Umbilical cord (tissue), 2 donors: ENCODE measurements around the gene ARRDC1. TPM values are rescaled to one million over a fixed set of nuclear protein-coding genes. Genes with fewer than 3 reads are reported as not detected.
A peak's percentile ranks its signal among the peaks of the same experiment; 100 is the strongest.

Experiments
- DNase-seq: peaks from one replicate; pipeline ENCODE4 v3.0.0-alpha.2; 2015; ENCODE audit warnings: low spot score
- total RNA-seq: library from RNA; depleted of rRNA; stranded (reverse); fragments of >200 nt; gene quantifications from one replicate; pipeline ENCODE4 v1.2.3, GENCODE V29; 2014; ENCODE audit warnings: low replicate concordance; ENCODE audit not compliant: insufficient read depth

The ARRDC1 gene
- total RNA-seq, 1 donor from 2014 or later: 11.3 TPM

DNA sequence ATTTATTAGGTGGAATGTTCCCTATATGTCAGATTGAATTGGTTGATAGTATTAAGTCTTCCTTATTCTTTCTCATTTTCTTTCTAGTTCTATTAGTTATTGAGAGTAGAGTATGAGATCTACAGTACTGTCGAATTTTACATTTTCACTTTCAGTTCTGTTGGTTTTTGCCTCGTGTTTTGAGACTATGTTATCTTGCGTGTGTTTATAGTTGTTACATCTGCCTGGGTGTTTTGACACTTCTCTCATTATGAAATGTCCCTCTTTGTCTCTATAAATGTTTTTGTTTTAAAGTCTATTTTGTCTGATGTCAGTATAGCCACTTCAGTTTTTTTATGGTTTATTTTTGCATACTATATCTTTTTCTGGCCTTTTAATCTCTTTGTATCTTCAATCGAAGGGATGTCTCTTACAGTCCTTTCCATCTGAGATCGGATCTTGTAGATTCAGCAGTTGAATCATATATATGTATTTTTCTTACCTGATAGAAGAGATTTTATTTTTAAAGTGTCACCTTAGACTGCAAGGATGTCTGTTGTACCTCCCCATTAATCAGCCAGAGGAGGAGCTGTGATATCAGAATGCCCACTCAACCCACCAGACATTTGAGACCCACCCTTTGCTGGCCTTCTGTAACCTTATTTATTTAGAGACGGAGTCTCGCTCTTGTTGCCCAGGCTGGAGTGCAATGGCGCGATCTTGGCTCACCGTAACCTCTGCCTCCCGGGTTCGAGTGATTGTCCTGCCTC is 34.0 kb downstream of the ARRDC1 start:
- no peak for DNase-seq

DNA sequence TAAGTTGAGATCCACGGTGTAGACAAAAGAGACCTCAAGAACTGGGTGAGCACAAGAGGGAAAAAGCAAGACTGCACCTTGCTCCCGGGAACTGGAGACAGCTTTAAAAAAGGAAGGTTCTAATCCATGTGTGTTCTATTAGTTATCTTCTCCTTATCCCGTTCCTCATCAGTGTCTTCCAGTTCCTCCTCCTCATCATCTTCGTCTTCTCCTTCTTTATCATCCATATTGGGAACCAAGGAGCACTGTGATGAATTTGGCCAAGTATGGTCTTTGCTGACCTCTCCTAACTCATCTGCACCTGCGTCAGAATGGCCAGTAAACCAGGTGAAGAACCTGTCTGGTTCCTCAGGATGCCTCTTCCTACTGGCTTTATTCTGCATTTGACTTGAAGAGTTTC is 35.4 kb downstream of the ARRDC1 start:
- DNase-seq: no peak

DNA sequence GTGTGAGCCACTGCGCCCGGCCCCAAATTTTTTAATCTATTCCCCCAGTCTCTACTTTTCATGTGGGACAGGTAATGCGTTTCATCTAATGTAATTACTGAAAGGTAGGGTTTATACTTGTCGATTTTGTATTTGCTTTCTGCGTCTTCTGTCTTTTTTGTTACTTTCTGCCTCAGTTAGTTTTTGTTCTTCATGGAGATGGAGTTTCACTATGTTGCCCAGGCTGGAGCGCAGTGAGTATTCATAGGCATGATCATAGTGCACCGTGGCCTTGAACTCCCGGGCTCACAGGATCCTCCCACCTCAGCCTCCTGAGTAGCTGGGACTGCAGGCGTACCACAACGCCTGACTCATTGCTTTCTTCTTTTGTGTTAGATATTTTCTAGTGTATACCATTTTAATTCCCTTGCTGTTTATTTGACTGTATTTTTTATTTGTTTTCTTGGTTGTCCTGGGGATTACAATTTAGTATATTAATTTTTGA is 36.7 kb downstream of the ARRDC1 start:
- DNase-seq: no peak

DNA sequence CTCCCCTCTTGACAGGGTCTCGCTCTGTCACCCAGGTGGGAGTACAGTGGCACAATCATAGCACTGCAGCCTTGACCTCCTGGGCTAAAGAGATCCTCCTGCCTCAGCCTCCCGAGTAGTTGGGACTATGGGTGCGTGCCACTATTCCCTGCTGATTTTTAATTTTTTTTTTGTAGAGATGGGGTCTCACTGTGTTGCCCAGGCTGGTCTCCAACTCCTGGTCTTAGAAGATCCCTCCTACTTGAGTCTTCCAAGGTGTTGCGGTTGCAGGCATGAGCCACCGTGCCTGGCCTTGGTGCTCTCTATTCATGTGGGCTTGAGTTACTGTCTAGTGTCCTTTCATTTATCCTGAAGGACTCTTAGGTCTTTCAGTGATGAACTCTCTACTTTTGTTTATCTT is 37.4 kb downstream of the ARRDC1 start:
- DNase-seq: no peak

DNA sequence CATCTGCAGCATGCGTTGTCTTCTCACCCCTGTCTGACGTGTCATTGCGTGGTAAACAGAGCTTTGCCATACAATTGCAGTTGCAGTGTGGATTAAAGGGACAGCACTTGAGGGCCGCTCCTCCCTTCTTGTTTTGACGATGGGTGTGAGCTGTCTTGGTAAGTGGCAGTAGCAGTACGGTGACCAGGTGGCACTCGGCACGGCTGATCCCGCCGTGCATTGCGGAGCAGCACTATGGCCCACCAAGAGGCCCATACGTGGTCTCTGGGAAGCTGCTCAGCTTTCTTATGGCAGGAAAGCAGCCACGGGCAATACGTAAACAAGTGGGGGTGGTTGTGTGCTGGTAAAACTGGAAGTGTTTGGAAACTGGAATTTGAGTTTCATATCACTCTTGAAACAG is 38.4 kb downstream of the ARRDC1 start:
- DNase-seq: no peak

GRCh38 chr9:137645211-137645610 is 39.7 kb downstream of the ARRDC1 start:
- no peak for DNase-seq

DNA sequence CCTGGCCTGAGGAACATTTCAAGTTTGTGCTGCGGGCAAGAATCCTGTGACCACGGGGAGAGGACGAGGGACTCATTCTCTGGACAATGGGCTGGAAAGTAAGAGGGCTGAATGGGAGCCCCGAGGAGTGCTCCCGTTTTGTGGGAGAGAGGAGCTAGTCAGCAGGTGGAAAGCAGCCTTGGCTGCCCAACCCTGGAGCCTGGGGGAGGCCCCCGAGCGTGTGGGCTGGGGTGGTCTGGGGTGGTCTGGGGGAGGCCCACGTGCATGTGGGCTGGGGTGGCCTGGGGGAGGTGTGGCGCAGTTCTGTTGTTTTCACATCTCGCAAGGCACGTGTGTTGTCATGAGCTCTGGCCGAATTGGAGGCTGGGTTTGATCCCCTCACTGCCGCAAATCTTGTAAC is 40.9 kb downstream of the ARRDC1 start:
- DNase-seq: no peak

DNA sequence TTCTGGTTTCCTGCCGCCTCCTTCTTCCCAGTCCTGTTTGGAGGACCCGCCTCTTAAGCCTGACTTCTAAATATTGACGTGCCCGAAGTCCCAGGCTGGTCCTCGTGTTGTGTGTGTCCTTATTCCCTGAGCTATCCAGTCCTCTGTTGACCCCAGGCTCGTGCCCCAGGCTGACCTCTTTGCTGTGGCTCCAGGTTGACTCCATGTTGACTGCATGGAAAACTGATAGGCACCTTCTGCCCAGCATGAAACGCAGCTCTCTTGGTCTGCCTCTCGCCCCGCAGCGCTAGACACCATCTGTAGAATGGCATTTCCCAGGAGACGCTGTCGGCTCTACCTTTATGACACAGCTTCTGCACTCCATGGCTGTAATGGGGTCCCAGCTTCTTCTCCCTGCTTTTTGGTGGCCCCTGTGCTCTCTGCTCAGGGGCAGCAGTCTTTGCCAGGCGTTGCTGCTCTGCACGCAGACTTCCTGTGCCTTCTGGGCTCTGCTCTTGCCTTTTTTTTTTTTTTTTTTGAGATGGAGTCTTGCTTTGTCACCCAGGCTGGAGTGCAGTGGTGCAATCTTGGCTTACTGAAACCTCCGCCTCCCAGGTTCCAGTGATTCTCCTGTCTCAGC is 41.7 kb downstream of the ARRDC1 start:
- DNase-seq: no peak

GRCh38 chr9:137648396-137648795 is 42.9 kb downstream of the ARRDC1 start:
- DNase-seq: no peak

GRCh38 chr9:137649553-137649952 is 44.1 kb downstream of the ARRDC1 start:
- DNase-seq: no peak

GRCh38 chr9:137650259-137650658 is 44.8 kb downstream of the ARRDC1 start:
- DNase-seq: no peak

- no peak for DNase-seq
Measured at GRCh38 chr9:137650779-137651178, 45.3 kb downstream of the ARRDC1 start.

- no peak for DNase-seq
Measured at GRCh38 chr9:137656416-137656815, 50.9 kb downstream of the ARRDC1 start.

DNA sequence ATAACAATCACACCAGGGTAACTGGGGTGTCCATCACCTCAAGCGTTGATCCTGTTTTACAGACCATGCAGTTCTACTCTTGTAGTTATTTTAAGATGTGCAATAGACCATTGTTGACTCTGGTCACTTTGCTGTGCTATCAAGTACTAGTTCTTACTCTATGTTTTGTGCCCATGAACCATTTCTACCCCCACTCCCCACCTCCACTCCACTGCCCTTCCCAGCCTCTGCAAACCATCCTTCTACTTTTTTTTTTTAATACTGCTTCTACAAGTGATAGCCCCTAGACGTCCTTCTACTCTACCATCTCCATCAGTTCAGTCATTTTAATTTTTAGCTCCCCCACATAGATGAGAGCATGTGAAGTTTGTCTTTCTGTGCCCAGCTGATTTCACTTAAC is 52.1 kb downstream of the ARRDC1 start:
- no peak for DNase-seq

DNA sequence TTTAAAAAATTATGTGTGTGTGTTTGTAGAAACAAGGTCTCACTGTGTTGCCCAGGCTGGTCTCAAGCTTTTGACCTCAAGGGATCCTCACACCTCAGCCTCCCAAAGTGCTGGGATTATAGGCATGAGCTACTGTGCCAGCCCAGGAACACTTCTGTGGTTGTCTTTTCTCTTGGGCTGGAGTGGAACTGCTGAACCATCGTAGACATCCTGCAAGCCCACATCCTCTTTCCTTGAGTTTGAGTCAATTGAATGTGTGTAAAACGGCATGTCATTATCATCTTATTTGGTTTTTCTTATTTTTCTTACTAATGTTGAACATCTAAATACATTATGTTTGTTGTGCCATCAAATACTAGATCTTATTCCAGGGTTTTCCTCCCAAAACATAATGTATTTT is 53.3 kb downstream of the ARRDC1 start:
- no peak for DNase-seq

- DNase-seq: no peak
Measured at GRCh38 chr9:137660144-137660543, 54.7 kb downstream of the ARRDC1 start.

DNA sequence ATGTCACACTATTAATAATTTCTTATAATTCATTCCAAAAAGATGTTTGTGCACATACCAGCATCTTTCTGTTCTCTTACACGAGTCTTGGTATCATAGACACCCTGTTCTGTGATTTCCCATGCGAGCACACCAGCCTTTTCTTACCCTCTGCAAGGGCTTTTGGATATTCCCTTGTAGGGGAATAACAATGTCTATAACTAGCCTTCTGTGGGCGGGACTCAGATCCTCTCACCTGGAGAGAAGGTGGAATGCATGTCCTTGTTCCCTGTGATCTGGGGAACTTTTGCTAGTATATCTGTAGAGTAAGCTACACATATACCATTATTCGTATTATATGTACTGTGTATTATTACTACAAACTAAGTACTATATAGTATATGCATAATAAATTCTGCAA is 58.1 kb downstream of the ARRDC1 start:
- no peak for DNase-seq

- DNase-seq: peak; percentile 17
Measured at GRCh38 chr9:137664676-137665075, 59.2 kb downstream of the ARRDC1 start.

Other genes with a start within 250 kb of the ARRDC1 start
- 12.0 TPM for gene EXD3, start 182.5 kb upstream of the ARRDC1 start, total RNA-seq
- gene NOXA1, start 182.3 kb upstream of the ARRDC1 start, total RNA-seq: not detected
- gene ENTPD8, start 164.3 kb upstream of the ARRDC1 start, total RNA-seq: not detected
- gene NSMF, start 146.4 kb upstream of the ARRDC1 start, total RNA-seq: 8.7 TPM
- gene PNPLA7, start 55.3 kb upstream of the ARRDC1 start, total RNA-seq: 4.3 TPM
- gene MRPL41, start 53.8 kb upstream of the ARRDC1 start, total RNA-seq: 11.8 TPM
- 24.8 TPM for gene DPH7, start 26.8 kb upstream of the ARRDC1 start, total RNA-seq
- gene ZMYND19, start 15.2 kb upstream of the ARRDC1 start, total RNA-seq: 14.2 TPM
- gene EHMT1, start 13.3 kb downstream of the ARRDC1 start, total RNA-seq: 39.5 TPM